IPS DF 4.7 (cell line): ENCODE data around the gene PMM2.
A peak's percentile ranks its signal among the peaks of the same experiment; 100 is the strongest.
"Not testable (repeated sequence)": the region's sequence is repeated elsewhere in the genome, so short reads cannot be mapped to it uniquely, and the experiment has no call there.

Experiments used
- DNase-seq: peaks from one replicate; pipeline ENCODE4 v3.0.0-alpha.2; 2013; ENCODE audit warnings: low spot score; ENCODE audit errors: extremely low read depth

The PMM2 gene

DNA sequence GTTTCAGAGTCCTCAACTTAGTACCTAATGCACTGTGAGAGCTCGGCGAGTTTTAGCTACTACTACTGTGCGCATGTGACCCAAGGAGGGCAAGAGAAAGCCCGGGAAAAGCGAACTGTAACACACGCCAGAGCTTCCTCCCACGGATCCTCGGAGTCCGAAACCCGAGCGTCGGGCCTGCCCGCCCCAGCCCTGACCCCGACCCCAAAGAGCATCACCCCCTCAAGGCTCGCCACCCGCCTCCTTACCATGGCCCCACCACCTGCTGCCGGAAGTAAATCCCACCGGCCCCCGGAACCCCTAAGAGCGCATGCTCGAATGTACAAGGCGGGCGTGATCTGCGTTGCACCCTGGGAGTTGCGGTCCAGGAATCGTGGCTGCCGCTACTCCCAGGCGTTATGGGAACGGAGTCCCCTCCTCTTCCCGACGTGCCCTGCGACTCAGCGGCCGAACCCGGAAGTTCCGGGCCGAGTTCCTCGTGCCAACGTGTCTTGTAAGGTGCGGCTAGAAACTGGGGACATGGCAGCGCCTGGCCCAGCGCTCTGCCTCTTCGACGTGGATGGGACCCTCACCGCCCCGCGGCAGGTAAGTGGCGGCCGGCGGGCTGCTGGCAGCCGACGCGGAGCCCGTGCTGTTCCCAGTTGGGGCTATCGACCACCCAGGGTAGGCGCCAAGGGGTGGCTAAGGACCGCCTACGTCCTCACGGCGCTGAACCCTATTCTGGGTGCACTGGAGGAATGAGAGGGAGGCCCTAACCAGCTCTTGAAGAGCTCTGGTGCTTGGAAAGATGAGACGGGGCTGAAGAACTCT is at the start of gene PMM2, which contains the start of gene TMEM186:
PMM2 (plus strand) TSS at position 476 of the 810 bp plus-strand sequence; CDS start at position 520, 44 bp downstream.
TMEM186 (minus strand) TSS at position 276 of the 810 bp plus-strand sequence; CDS start at position 251, 25 bp downstream.
- DNase-seq = peak; percentile 83

GRCh38 chr16:8748944-8749343 is 48.7 kb upstream of the PMM2 start:
- not testable (repeated sequence) for DNase-seq

GRCh38 chr16:8751481-8752311 is 45.9 kb upstream of the PMM2 start:
- no peak for DNase-seq

DNA sequence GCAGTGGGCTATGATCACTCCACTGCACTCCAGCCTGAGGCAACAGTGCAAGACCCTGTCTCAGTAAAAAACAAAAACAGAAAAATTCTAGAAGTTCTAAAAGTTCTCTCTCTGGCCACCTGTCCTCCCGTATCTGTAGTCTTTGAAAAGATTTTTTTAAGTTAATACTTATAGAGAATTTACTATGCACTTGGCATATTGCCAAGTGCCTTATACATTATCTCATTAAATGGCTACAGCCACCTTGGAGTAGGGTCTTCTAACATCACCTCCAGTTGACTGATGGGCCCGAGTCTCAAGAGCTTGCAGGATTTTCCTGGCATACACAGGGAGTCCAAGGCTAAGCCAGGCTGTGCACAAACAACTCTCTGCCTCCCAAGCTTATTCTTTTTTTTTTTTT is 44.9 kb upstream of the PMM2 start:
- DNase-seq = no peak

DNA sequence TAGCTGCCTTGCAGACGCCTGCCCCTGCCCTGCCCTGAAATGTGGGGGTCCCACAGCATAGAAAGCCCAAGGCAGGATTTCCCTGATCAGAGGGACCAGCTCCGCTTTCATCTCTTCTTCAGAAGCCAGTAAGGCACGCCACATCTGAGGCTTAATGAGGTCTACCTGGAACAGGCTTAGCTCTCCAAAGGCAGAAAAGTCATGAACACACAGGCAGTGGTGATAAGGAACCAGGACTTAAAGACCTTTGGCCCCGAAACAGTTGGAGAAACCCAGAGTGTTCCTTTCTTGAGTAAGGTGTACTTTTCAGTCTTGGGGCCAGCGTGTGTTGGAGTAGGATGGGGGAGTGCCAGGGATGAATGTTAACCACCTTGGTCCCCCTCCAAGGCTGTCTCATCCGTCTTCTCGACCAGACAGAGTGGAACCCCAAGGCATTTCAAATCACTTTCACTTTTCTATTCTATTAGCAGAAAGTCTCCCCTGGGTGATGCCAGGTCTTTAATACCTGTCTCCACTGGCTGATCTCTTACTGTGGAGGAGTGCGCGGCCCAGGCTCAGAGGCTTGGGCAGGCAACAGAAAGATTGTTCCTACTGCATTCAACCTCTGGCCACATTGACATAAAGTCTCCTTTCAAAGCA is 44.1 kb upstream of the PMM2 start:
- DNase-seq = no peak

- no peak for DNase-seq
Observed at GRCh38 chr16:8756755-8757154, 40.9 kb upstream of the PMM2 start.

DNA sequence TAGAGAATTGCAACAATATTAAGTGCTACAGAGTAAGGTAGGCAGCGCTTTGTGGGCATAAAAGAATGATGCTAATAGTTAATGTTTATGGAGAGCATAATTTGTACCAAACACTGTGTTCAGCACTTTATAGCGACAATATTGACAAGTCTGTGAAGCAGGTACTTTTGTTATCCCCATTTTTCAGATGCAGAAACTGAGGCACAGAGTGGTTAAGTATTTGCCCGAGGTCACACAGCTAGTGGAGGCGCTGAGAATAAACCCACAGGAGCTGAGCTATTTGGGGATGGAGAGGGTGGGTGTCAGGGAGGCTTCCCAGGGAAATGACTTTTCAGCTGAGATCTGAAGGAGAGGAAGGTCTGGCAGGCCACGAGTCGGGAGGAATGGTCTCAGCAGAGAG is 39.6 kb upstream of the PMM2 start:
- no peak for DNase-seq

GRCh38 chr16:8760021-8760420 is 37.6 kb upstream of the PMM2 start:
- DNase-seq = no peak

DNA sequence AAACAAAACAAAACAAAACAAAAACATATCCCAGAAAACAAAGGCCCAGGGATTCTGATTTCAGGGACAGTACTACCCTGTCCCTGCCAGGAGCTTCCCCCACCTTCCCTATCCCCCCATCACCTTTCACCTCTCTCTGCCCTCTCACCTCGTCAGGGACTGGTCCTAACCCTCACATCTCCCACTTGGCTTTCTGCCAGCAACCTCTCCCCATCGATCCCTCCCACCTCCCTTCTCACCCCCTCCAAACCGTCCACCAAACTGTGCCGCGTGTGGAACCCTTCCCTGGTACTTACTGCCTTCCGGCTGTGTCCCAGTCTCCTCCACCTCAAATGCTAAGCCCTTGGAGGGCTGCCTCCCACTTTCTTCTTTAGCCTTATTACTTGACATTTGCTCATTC is 36.6 kb upstream of the PMM2 start:
- no peak for DNase-seq

GRCh38 chr16:8762254-8762653 is 35.4 kb upstream of the PMM2 start:
- DNase-seq = no peak

- DNase-seq = no peak
Observed at GRCh38 chr16:8763083-8763482, 34.6 kb upstream of the PMM2 start.

GRCh38 chr16:8763899-8764298 is 33.7 kb upstream of the PMM2 start:
- DNase-seq = no peak

DNA sequence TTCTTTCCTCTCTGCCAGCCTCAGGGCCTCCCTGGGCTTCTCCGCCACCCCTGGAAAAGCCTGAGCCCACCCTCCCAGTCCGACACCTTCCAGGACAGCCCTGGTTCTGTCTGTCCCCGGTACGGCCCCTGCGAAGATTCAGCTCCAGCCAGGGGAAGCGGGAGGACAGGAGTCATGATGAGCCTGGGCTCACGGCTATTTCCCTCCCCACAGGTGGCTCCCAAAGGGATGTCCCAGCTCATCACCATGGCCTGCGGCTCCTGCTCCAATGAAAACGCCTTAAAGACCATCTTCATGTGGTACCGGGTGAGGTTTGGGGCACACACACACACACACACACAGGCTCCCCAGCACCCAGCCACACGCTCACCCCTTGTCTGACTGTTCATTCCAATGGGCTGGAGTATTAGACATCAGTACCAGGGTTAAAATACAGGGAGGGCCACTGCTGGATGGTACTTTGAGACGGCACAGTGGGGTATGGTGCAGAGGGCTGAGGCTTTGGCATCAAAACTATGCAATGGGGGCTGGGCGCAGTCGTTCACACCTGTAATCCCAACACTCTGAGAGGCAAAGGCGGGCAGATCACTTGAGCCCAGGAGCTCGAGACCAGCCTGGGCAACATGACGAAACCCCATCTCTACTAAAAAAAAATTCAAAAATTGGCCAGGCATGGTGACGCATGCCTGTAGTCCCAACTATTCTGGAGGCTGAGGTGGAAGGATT is 33.0 kb upstream of the PMM2 start:
- no peak for DNase-seq

- no peak for DNase-seq
Observed at GRCh38 chr16:8767176-8767575, 30.5 kb upstream of the PMM2 start.

GRCh38 chr16:8768283-8768682 is 29.4 kb upstream of the PMM2 start:
- DNase-seq = no peak

DNA sequence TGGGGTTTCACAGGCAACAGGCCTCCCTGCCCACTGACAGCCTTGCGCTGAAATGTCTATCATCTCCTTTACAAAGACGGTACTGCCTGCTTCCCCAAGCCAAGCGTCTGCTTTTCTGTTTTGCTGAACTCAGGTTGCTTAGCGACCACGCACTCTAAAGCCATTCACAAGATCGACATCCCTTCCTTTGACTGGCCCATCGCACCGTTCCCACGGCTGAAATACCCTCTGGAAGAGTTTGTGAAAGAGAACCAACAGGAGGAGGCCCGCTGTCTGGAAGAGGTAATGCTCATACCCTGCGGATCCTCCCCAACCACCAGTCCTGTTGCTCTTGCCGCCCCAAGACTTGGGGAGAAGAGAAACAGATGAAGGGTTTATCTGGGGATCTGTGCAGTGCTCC is 28.9 kb upstream of the PMM2 start:
- DNase-seq = no peak

GRCh38 chr16:8773537-8773936 is 24.1 kb upstream of the PMM2 start:
- DNase-seq = no peak

- no peak for DNase-seq
Observed at GRCh38 chr16:8774208-8774607, 23.4 kb upstream of the PMM2 start.

DNA sequence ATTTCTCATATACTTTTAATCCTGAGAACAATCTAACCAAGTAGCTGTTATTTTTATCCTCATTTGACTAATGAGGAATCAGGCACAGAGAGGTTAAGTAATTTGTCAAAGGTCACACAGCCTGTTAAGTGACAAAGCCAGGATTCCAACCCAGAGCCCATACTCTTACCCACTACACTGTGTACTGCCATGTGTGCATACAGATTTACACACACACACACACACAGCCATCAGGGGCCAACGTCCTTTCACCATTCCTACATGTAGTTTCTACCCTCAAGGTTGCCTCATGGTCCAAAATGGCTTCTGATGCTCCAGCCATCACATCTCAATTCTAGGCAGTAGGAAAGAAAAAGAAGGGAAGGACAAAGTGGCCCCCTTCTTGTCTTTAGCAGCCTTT is 22.3 kb upstream of the PMM2 start:
- no peak for DNase-seq

DNA sequence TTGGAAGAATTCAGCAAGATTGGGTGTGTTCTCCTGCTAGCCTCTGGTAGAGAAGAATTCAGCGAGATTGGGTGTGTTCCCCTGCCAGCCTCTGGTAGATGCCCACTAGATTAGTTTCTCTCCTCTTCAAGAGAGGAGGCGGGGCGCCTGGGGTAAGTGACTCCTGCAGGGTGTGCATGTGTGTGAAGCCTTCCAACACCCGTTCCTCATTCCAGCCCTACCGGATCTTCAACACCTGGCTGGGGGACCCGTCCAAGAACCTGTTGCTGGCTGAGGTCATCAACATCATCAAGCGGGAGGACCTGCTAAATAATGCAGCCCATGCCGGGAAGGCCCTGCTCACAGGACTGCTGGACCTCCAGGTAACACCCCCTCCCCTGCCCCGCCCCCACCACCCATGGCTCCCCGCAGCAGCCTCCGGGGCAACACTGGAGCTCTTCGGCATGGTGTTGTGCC is 21.5 kb upstream of the PMM2 start:
- no peak for DNase-seq

DNA sequence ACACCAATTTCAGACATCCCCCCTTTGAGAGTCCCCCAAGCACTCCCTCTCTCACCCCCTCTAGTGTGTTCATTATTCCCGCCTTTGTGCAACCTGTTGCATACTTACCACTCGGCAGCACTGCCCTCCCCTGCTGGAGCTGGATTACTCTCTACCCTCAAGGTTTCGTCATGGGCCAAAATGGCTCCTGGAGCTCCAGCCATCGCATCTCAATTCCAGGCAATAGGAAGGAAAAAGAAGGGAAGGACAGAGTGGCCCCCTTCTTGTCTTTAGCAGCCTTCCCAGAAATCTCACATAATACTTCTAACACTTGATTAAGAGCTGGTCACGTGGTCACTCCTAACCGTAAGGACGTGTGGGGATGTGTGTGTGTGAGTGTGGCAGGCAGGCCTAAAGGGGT is 20.4 kb upstream of the PMM2 start:
- DNase-seq = no peak
